Measurements from ENCODE around the gene SORCS2. TPM values are rescaled to one million over a fixed set of nuclear protein-coding genes. Genes with fewer than 3 reads are reported as not detected.
A peak's percentile ranks its signal among the peaks of the same experiment; 100 is the strongest.

Gene SORCS2
- total RNA-seq, 3 donors from 2014 or later: 0.66 to 1.3 (median 0.80) TPM

DNA sequence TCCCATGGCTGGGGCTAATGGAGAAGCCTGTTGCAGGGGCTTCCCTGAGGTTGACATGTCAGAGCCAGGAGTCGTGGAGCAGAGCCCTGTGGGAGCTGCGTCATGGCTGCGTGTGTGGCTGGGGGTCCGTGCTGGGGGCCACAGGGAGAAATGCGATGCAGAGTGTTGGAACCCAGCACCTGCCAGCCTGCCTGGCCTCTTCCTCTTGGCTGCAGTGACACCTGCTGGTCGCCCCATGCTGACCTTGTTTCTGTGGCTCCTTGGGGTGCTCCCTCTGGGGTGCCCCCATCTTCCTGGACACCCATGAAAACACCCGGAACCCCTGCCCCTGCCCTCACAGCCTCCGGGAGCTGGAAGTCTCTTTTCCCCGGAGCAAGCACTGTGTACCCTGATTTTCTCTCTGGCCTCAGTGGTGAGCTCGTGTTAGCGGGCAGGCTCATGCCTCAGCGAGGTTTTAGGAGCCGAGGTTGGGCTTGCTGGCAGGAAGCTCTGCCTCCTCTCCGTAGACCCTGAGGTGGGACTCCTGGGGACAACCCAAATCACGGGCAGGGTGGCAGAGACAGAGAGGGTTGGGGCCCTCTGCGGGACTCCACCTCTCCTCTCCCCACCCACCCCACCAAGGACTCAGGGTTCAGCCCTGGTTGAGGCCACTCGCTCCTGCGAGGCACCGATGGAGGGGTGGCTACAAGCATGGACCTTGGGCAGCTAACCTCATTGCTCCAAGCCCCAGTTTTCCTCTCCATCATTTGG, 103.7 kb downstream of the SORCS2 start:
- H3K4me1 ChIP-seq: no peaks in the 10 kb centered on the region
- H3K9me3 ChIP-seq: no peaks in the 10 kb centered on the region
- no peak overlapping the region for H3K27ac ChIP-seq
- peaks cover 0 to 4% of the 10 kb centered on the region in 2 donors for H3K27me3 ChIP-seq
- DNase-seq (ENCODE audit: low spot score in 2 of 2): no peak
- no peaks in the 10 kb centered on the region for H3K36me3 ChIP-seq
- H3K4me3 ChIP-seq: no peak overlapping the region
- TF ChIP-seq POLR2AphosphoS5 (IDR thresholded peaks at IDR 0.05): no peak
- TF ChIP-seq, protein P1, sequence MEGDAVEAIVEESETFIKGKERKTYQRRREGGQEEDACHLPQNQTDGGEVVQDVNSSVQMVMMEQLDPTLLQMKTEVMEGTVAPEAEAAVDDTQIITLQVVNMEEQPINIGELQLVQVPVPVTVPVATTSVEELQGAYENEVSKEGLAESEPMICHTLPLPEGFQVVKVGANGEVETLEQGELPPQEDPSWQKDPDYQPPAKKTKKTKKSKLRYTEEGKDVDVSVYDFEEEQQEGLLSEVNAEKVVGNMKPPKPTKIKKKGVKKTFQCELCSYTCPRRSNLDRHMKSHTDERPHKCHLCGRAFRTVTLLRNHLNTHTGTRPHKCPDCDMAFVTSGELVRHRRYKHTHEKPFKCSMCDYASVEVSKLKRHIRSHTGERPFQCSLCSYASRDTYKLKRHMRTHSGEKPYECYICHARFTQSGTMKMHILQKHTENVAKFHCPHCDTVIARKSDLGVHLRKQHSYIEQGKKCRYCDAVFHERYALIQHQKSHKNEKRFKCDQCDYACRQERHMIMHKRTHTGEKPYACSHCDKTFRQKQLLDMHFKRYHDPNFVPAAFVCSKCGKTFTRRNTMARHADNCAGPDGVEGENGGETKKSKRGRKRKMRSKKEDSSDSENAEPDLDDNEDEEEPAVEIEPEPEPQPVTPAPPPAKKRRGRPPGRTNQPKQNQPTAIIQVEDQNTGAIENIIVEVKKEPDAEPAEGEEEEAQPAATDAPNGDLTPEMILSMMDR (IDR thresholded peaks at IDR 0.05): peak in 2 of 3 donors; percentile 39 to 45
- intact Hi-C loops (cut with DNase I; ENCODE audit: low total_unique reads): no loop called here

DNA sequence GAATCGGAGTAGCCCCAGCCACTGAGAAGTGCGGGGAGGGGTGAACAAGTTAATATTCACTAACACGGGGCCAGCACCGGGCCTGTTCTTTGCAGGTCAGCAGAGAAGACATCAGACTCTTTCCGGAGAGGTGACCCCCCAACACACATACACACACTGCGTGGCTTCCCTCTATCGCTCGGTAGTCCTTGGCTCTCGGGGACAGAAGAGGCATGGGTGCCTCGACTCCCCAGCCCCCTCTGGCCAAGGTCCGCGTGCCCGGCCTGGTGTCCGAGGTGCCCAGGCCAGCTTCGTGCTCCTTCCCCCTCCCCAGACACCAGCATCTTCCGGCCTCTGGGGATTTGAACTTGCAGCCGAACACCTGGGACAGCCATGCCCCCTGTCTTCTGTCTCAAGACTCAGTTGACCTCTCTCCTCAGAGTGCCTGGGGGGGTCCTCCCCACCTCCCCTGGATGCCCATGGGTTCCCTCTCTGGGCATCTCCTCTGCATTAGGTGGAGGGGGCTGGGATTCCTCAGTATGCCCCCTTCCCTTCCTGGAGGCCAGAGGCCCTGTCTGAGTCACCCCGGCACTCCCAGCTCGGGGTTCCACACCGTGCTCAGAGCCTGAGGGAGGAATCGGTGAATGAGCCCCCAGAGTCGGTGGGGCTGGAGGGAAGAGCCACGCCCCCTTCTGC, 104.5 kb downstream of the SORCS2 start:
- TF ChIP-seq POLR2A (IDR thresholded peaks at IDR 0.05): no peak
- TF ChIP-seq, protein P1 (IDR thresholded peaks at IDR 0.05): no peak
- no peak for TF ChIP-seq POLR2AphosphoS5 (IDR thresholded peaks at IDR 0.05)
- no peak for DNase-seq (ENCODE audit: low spot score in 2 of 2)
- Histone ChIP-seq H3K36me3 (no peaks in the 10 kb centered on the region), H3K9me3 (no peaks in the 10 kb centered on the region), H3K27me3 (peaks cover 0 to 4% of the 10 kb centered on the region in 2 donors), H3K27ac (no peak overlapping the region), H3K4me3 (no peak overlapping the region), H3K4me1 (no peaks in the 10 kb centered on the region)
- intact Hi-C loops (cut with DNase I; ENCODE audit: low total_unique reads): no loop called here

DNA sequence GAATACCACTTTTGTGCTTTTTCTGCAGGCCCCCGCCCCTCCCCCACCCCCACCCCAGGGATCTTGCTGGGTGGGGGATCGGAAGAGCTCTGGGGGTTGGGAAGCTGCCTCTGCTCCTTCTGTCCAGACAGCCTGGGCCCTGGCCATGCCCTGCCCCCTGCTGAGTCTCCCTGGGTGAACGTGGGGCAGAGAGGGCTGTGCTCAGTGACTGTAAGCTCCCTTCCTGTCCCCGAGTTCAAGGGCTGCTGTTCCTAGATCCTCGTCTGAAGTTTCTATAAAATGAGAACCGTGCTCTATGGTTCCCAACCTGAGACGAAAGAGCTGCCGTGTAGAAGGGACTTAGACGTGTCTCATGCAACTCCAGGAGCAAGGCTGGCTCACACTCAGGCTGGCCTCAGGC, 105.0 kb downstream of the SORCS2 start:
- no peak for TF ChIP-seq POLR2A (IDR thresholded peaks at IDR 0.05)
- TF ChIP-seq, protein P1 (IDR thresholded peaks at IDR 0.05): no peak
- peaks cover 0 to 4% of the 10 kb centered on the region in 2 donors for H3K27me3 ChIP-seq
- H3K4me3 ChIP-seq: no peak overlapping the region
- no peak overlapping the region for H3K27ac ChIP-seq
- intact Hi-C loops (cut with DNase I; ENCODE audit: low total_unique reads): no loop called here
- no peaks in the 10 kb centered on the region for H3K36me3 ChIP-seq
- DNase-seq (ENCODE audit: low spot score in 2 of 2): no peak
- no peaks in the 10 kb centered on the region for H3K4me1 ChIP-seq
- H3K9me3 ChIP-seq: no peaks in the 10 kb centered on the region

DNA sequence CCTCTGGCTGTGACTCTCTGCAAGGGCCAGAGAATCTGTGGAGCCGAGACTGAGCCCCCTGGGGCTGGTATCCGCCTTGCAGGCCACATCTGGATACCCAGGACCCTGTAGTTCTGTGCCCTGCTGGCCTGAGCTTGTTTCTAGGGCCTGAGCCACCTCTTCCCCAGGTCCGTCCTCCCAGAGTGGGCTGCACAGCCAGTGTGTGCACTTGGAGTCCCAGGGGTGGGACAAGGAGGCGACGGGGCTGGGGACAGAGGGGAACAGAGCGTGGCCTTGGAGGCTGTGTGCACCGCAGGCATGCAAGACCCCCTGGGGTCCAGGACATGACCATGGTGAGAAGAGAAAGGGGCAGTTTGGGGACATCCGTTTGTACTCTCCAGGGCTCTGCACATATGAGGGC, 105.5 kb downstream of the SORCS2 start:
- no peak for DNase-seq (ENCODE audit: low spot score in 2 of 2)
- Histone ChIP-seq H3K27me3 (peaks cover 0 to 4% of the 10 kb centered on the region in 2 donors), H3K27ac (no peak overlapping the region), H3K36me3 (no peaks in the 10 kb centered on the region), H3K4me3 (no peak overlapping the region), H3K4me1 (no peaks in the 10 kb centered on the region), H3K9me3 (no peaks in the 10 kb centered on the region)
- TF ChIP-seq POLR2A (IDR thresholded peaks at IDR 0.05) (no peak), POLR2AphosphoS5 (IDR thresholded peaks at IDR 0.05) (no peak)
- TF ChIP-seq, protein P1 (IDR thresholded peaks at IDR 0.05): no peak
- intact Hi-C loops (cut with DNase I; ENCODE audit: low total_unique reads): no loop called here

- Histone ChIP-seq H3K36me3 (no peaks in the 10 kb centered on the region), H3K9me3 (no peaks in the 10 kb centered on the region), H3K4me3 (no peak overlapping the region), H3K27me3 (peaks cover 0 to 4% of the 10 kb centered on the region in 2 donors), H3K4me1 (no peaks in the 10 kb centered on the region), H3K27ac (no peak overlapping the region)
- TF ChIP-seq POLR2AphosphoS5 (IDR thresholded peaks at IDR 0.05): no peak
- TF ChIP-seq, protein P1 (IDR thresholded peaks at IDR 0.05): no peak
- TF ChIP-seq POLR2A (IDR thresholded peaks at IDR 0.05): no peak
- intact Hi-C loops (cut with DNase I; ENCODE audit: low total_unique reads): no loop called here
- DNase-seq (ENCODE audit: low spot score in 2 of 2): no peak
Measured at GRCh38 chr4:7298619-7299009, 106.3 kb downstream of the SORCS2 start.

All from breast epithelium (tissue), 4 donors.